Osteocyte (in vitro differentiated cells): ENCODE data around the gene ZNF808. TPM values are rescaled to one million over a fixed set of nuclear protein-coding genes. Genes with fewer than 3 reads are reported as not detected.
"Not testable (repeated sequence)": the region's sequence is repeated elsewhere in the genome, so short reads cannot be mapped to it uniquely, and the experiment has no call there.

Source experiments
- DNase-seq: peaks from one replicate; pipeline ENCODE4 v3.0.0; 2021; ENCODE audit warnings: mixed read lengths; ENCODE audit not compliant: unreplicated experiment; ENCODE audit errors: extremely low spot score
- H3K27ac Mint-ChIP-seq: one replicate; pipeline ENCODE4 v1.8.0; 2021; ENCODE audit warnings: mild to moderate bottlenecking, mixed read lengths; ENCODE audit not compliant: unreplicated experiment
- H3K27me3 Mint-ChIP-seq: one replicate; pipeline ENCODE4 v1.8.0; 2021; ENCODE audit warnings: mixed read lengths; ENCODE audit not compliant: unreplicated experiment
- H3K36me3 Mint-ChIP-seq: one replicate; pipeline ENCODE4 v1.8.0; 2021; ENCODE audit warnings: mixed read lengths; ENCODE audit not compliant: unreplicated experiment
- H3K4me1 Mint-ChIP-seq: one replicate; pipeline ENCODE4 v1.8.0; 2021; ENCODE audit warnings: mixed read lengths; ENCODE audit not compliant: unreplicated experiment
- H3K4me3 Mint-ChIP-seq: one replicate; pipeline ENCODE4 v1.8.0; 2021; ENCODE audit warnings: mild to moderate bottlenecking, moderate library complexity, mixed read lengths; ENCODE audit not compliant: unreplicated experiment
- H3K9me3 Mint-ChIP-seq: one replicate; pipeline ENCODE4 v1.8.0; 2021; ENCODE audit warnings: mixed read lengths; ENCODE audit not compliant: unreplicated experiment
- total RNA-seq: library from RNA; stranded (reverse); gene quantifications from 2 replicates; pipeline ENCODE4 v1.2.1, GENCODE V29; 2021
- TF ChIP-seq, protein P1 (sequence below): fragments of 200-600 bp; sonication (generic); IDR thresholded peaks from 2 replicates; pipeline ENCODE4 v1.5.0; 2021; ENCODE audit warnings: antibody characterized with exemption, mild to moderate bottlenecking, moderate library complexity

Gene ZNF808
- total RNA-seq, 1 donor from 2014 or later = 22.8 TPM

DNA sequence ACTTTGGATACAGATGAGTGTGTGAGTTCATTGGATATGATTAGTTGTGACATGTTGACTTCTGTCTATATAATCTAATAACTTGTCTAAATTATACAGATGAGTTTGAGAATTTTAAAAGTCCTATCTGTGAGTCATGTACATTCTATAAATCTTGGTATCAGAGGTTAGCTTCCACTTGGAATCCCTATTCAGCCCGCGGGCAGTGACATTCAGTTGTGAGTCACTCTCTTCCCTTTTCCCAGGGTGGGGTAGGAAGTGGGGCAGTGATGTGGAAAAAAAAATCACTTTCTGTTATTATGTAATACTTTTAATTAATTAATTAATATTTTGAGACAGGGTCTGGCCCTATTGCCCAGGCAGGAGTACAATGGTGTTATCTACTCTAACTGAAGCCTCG, 33.0 kb upstream of the ZNF808 start:
- TF ChIP-seq, protein P1, sequence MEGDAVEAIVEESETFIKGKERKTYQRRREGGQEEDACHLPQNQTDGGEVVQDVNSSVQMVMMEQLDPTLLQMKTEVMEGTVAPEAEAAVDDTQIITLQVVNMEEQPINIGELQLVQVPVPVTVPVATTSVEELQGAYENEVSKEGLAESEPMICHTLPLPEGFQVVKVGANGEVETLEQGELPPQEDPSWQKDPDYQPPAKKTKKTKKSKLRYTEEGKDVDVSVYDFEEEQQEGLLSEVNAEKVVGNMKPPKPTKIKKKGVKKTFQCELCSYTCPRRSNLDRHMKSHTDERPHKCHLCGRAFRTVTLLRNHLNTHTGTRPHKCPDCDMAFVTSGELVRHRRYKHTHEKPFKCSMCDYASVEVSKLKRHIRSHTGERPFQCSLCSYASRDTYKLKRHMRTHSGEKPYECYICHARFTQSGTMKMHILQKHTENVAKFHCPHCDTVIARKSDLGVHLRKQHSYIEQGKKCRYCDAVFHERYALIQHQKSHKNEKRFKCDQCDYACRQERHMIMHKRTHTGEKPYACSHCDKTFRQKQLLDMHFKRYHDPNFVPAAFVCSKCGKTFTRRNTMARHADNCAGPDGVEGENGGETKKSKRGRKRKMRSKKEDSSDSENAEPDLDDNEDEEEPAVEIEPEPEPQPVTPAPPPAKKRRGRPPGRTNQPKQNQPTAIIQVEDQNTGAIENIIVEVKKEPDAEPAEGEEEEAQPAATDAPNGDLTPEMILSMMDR = no peak
- Mint-ChIP-seq H3K4me1 (peaks cover 4% of the 10 kb centered on the region), H3K27ac (no peak overlapping the region), H3K9me3 (peaks cover 28% of the 10 kb centered on the region), H3K36me3 (peaks cover 2% of the 10 kb centered on the region), H3K27me3 (no peaks in the 10 kb centered on the region), H3K4me3 (no peak overlapping the region)
- no peak for DNase-seq

GRCh38 chr19:52498571-52498970, 28.9 kb upstream of the ZNF808 start:
- Mint-ChIP-seq H3K27me3 (no peaks in the 10 kb centered on the region), H3K9me3 (peaks cover 38% of the 10 kb centered on the region), H3K36me3 (peaks cover 2% of the 10 kb centered on the region), H3K4me1 (no peaks in the 10 kb centered on the region), H3K27ac (no peak overlapping the region), H3K4me3 (no peak overlapping the region)
- no peak for DNase-seq
- TF ChIP-seq, protein P1 = no peak

GRCh38 chr19:52500474-52500873, 27.0 kb upstream of the ZNF808 start:
- not testable (repeated sequence) for H3K27me3 Mint-ChIP-seq, H3K4me1 Mint-ChIP-seq, H3K4me3 Mint-ChIP-seq, H3K36me3 Mint-ChIP-seq, DNase-seq, H3K27ac Mint-ChIP-seq
- peaks cover 39% of the 10 kb centered on the region for H3K9me3 Mint-ChIP-seq

- H3K27me3 Mint-ChIP-seq, H3K4me3 Mint-ChIP-seq, H3K27ac Mint-ChIP-seq, H3K36me3 Mint-ChIP-seq, H3K4me1 Mint-ChIP-seq, DNase-seq: not testable (repeated sequence)
- peaks cover 39% of the 10 kb centered on the region for H3K9me3 Mint-ChIP-seq
Observed at GRCh38 chr19:52500991-52501390, 26.5 kb upstream of the ZNF808 start.

DNA sequence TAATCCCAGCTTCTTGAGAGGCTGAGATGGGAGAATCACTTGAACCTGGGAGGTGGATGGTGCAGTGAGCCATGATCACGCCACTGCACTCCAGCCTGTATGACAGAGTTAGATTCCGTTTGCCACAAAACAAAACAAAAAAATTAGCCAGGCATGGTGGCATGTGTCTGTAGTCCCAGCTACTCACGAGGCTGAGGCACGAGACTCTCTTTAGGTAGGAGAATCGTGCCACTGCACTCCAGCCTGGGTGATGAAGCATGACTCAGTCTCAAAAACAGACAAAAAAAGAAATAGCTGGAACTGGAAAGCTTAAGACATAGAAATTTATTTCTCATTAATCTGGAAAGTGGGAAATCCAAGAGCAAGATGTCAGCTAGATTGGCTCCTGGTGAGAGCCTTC, 20.2 kb upstream of the ZNF808 start:
- DNase-seq = no peak
- Mint-ChIP-seq H3K36me3 (no peaks in the 10 kb centered on the region), H3K27ac (no peak overlapping the region), H3K9me3 (peaks cover 30% of the 10 kb centered on the region), H3K4me1 (no peaks in the 10 kb centered on the region), H3K27me3 (no peaks in the 10 kb centered on the region), H3K4me3 (no peak overlapping the region)
- TF ChIP-seq, protein P1 = no peak

DNA sequence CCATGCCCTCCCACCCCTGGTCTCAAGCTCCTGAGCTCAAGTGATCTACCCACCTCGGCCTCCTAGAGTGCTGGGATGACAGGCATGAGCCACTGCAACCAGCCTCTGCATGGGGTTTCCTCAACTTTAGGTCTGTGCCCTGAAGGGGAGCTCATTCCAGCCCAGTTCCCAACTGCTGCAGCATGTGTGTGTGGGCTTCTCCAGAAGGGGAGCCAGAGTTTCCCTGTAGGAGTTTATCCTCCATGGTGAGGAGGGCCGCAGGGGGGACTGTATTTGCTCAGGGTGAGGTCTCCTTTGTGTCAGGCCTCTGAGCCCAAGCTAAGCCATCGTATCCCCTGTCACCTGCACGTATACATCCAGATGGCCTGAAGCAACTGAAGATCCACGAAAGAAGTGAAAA, 11.3 kb upstream of the ZNF808 start:
- Mint-ChIP-seq H3K27ac (no peak overlapping the region), H3K9me3 (peaks cover 52% of the 10 kb centered on the region), H3K27me3 (no peaks in the 10 kb centered on the region), H3K4me1 (no peaks in the 10 kb centered on the region), H3K36me3 (no peaks in the 10 kb centered on the region), H3K4me3 (no peak overlapping the region)
- DNase-seq = no peak
- TF ChIP-seq, protein P1 = no peak
